HEK293 (cell line): ENCODE data around the gene IKZF1.

Experiments used
- CTCF ChIP-seq: fragments of 450-650 bp; formaldehyde crosslinking; IDR thresholded peaks from 2 replicates; pipeline ENCODE4 v1.5.1; 2016; ENCODE audit warnings: missing biosample characterization, missing genetic modification characterization
- EGR2 ChIP-seq: fragments of 450-650 bp; formaldehyde crosslinking; IDR thresholded peaks from 2 replicates; pipeline ENCODE4 v1.5.1; 2016; ENCODE audit warnings: low read depth, missing biosample characterization, missing genetic modification characterization
- FEZF1 ChIP-seq: fragments of 450-650 bp; formaldehyde crosslinking; IDR thresholded peaks from 2 replicates; pipeline ENCODE4 v1.5.1; 2016; ENCODE audit warnings: missing biosample characterization, missing genetic modification characterization
- INSM2 ChIP-seq: fragments of 450-650 bp; formaldehyde crosslinking; IDR thresholded peaks from 2 replicates; pipeline ENCODE4 v1.5.1; 2016; ENCODE audit warnings: missing biosample characterization, missing genetic modification characterization
- KLF10 ChIP-seq: fragments of 450-650 bp; IDR thresholded peaks from 2 replicates; pipeline ENCODE4 v1.5.1; 2018; ENCODE audit warnings: missing biosample characterization, mild to moderate bottlenecking, missing genetic modification characterization
- KLF16 ChIP-seq: fragments of 450-650 bp; formaldehyde crosslinking; IDR thresholded peaks from 2 replicates; pipeline ENCODE4 v1.5.1; 2017; ENCODE audit warnings: missing biosample characterization, missing genetic modification characterization
- KLF8 ChIP-seq: fragments of 450-650 bp; formaldehyde crosslinking; IDR thresholded peaks from 2 replicates; pipeline ENCODE4 v1.5.1; 2016; ENCODE audit warnings: missing biosample characterization, missing genetic modification characterization
- KLF9 ChIP-seq: fragments of 450-650 bp; formaldehyde crosslinking; IDR thresholded peaks from 2 replicates; pipeline ENCODE4 v1.5.1; 2016; ENCODE audit warnings: missing biosample characterization, missing genetic modification characterization, low read depth
- PATZ1 ChIP-seq: fragments of 450-650 bp; formaldehyde crosslinking; IDR thresholded peaks from 2 replicates; pipeline ENCODE4 v1.5.1; 2016; ENCODE audit warnings: missing biosample characterization, missing genetic modification characterization
- SP2 ChIP-seq: fragments of 450-650 bp; formaldehyde crosslinking; IDR thresholded peaks from 2 replicates; pipeline ENCODE4 v1.5.1; 2016; ENCODE audit warnings: missing biosample characterization, missing genetic modification characterization
- SP3 ChIP-seq: fragments of 450-650 bp; formaldehyde crosslinking; IDR thresholded peaks from 2 replicates; pipeline ENCODE4 v1.5.1; 2016; ENCODE audit warnings: missing biosample characterization, missing genetic modification characterization
- ZBTB17 ChIP-seq: fragments of 450-650 bp; formaldehyde crosslinking; IDR thresholded peaks from 2 replicates; pipeline ENCODE4 v1.5.1; 2016; ENCODE audit warnings: missing biosample characterization, missing genetic modification characterization
- ZBTB8A ChIP-seq: fragments of 450-650 bp; formaldehyde crosslinking; IDR thresholded peaks from 2 replicates; pipeline ENCODE4 v1.5.1; 2016; ENCODE audit warnings: missing biosample characterization, missing genetic modification characterization
- ZIC2 ChIP-seq: fragments of 450-650 bp; formaldehyde crosslinking; IDR thresholded peaks from 2 replicates; pipeline ENCODE4 v1.5.1; 2016; ENCODE audit warnings: missing biosample characterization, missing genetic modification characterization
- ZNF175 ChIP-seq: fragments of 450-650 bp; formaldehyde crosslinking; IDR thresholded peaks from 2 replicates; pipeline ENCODE4 v1.5.1; 2016; ENCODE audit warnings: missing biosample characterization, missing genetic modification characterization
- ZNF2 ChIP-seq: fragments of 450-650 bp; formaldehyde crosslinking; IDR thresholded peaks from 2 replicates; pipeline ENCODE4 v1.5.1; 2016; ENCODE audit warnings: missing biosample characterization, missing genetic modification characterization
- ZNF391 ChIP-seq: fragments of 450-650 bp; formaldehyde crosslinking; IDR thresholded peaks from 2 replicates; pipeline ENCODE4 v1.5.1; 2016; ENCODE audit warnings: low read depth, missing biosample characterization, missing genetic modification characterization, borderline replicate concordance
- ZNF394 ChIP-seq: fragments of 450-650 bp; formaldehyde crosslinking; IDR thresholded peaks from 2 replicates; pipeline ENCODE4 v1.5.1; 2016; ENCODE audit warnings: missing biosample characterization, missing genetic modification characterization, mild to moderate bottlenecking, moderate library complexity, borderline replicate concordance
- ZNF549 ChIP-seq: fragments of 450-650 bp; IDR thresholded peaks from 2 replicates; pipeline ENCODE4 v1.5.1; 2018; ENCODE audit warnings: missing biosample characterization, missing genetic modification characterization, mild to moderate bottlenecking, inconsistent platforms, moderate library complexity
- ZNF621 ChIP-seq: fragments of 450-650 bp; formaldehyde crosslinking; IDR thresholded peaks from 2 replicates; pipeline ENCODE4 v1.5.1; 2017; ENCODE audit warnings: missing biosample characterization, missing genetic modification characterization
- ZNF654 ChIP-seq: fragments of 450-650 bp; formaldehyde crosslinking; IDR thresholded peaks from 2 replicates; pipeline ENCODE4 v1.5.1; 2016; ENCODE audit warnings: low read depth, missing biosample characterization, missing genetic modification characterization
- ZNF658 ChIP-seq: fragments of 450-650 bp; formaldehyde crosslinking; IDR thresholded peaks from 2 replicates; pipeline ENCODE4; 2016; ENCODE audit warnings: missing biosample characterization, missing genetic modification characterization
- ZNF660 ChIP-seq: fragments of 450-650 bp; IDR thresholded peaks from 2 replicates; pipeline ENCODE4 v1.5.1; 2018; ENCODE audit warnings: missing biosample characterization, mild to moderate bottlenecking, missing genetic modification characterization
- ZNF76 ChIP-seq: fragments of 450-650 bp; formaldehyde crosslinking; IDR thresholded peaks from 2 replicates; pipeline ENCODE4; 2016; ENCODE audit warnings: low read depth, missing biosample characterization, missing genetic modification characterization, borderline replicate concordance
- ZSCAN5A ChIP-seq: fragments of 450-650 bp; formaldehyde crosslinking; IDR thresholded peaks from 2 replicates; pipeline ENCODE4 v1.5.1; 2016; ENCODE audit warnings: missing biosample characterization, missing genetic modification characterization
- ZXDB ChIP-seq: fragments of 450-650 bp; formaldehyde crosslinking; IDR thresholded peaks from 2 replicates; pipeline ENCODE4 v1.5.1; 2016; ENCODE audit warnings: missing biosample characterization, missing genetic modification characterization
- TF ChIP-seq, protein P1 (sequence below): fragments of 450-650 bp; formaldehyde crosslinking; IDR thresholded peaks from 2 replicates; pipeline ENCODE4 v1.5.1; 2016; ENCODE audit warnings: missing biosample characterization, missing genetic modification characterization
- TF ChIP-seq, protein P2 (sequence below): fragments of 450-650 bp; formaldehyde crosslinking; IDR thresholded peaks from 2 replicates; pipeline ENCODE4; 2016; ENCODE audit warnings: missing biosample characterization, missing genetic modification characterization

Gene IKZF1

GRCh38 chr7:50449881-50450589 lies 145.5 kb downstream of the IKZF1 start, which contains the start of gene FIGNL1 (continued):
- TF ChIP-seq CTCF (tag by site-specific recombination), result peak; percentile 31; the same call in 1 of the 2 replicates
- peak; percentile 73 for TF ChIP-seq KLF9 (tag by site-specific recombination)
- peak; percentile 46; the same call in 1 of the 2 replicates for TF ChIP-seq KLF10 (tag by site-specific recombination)
- TF ChIP-seq ZNF621 (tag by site-specific recombination), result no peak
- TF ChIP-seq PATZ1 (tag by site-specific recombination), result peak; percentile 40; the same call in 1 of the 2 replicates
- no peak for TF ChIP-seq ZNF658 (tag by site-specific recombination)
- TF ChIP-seq ZNF654, result no peak
- TF ChIP-seq ZNF175 (tag by site-specific recombination), result no peak
- TF ChIP-seq SP2 (tag by site-specific recombination), result peak; percentile 83
- TF ChIP-seq FEZF1 (tag by site-specific recombination), result no peak
- peak; percentile 64 for TF ChIP-seq SP3
- TF ChIP-seq ZNF76 (tag by site-specific recombination), result peak; percentile 40; the same call in 1 of the 2 replicates
- TF ChIP-seq, protein P1, sequence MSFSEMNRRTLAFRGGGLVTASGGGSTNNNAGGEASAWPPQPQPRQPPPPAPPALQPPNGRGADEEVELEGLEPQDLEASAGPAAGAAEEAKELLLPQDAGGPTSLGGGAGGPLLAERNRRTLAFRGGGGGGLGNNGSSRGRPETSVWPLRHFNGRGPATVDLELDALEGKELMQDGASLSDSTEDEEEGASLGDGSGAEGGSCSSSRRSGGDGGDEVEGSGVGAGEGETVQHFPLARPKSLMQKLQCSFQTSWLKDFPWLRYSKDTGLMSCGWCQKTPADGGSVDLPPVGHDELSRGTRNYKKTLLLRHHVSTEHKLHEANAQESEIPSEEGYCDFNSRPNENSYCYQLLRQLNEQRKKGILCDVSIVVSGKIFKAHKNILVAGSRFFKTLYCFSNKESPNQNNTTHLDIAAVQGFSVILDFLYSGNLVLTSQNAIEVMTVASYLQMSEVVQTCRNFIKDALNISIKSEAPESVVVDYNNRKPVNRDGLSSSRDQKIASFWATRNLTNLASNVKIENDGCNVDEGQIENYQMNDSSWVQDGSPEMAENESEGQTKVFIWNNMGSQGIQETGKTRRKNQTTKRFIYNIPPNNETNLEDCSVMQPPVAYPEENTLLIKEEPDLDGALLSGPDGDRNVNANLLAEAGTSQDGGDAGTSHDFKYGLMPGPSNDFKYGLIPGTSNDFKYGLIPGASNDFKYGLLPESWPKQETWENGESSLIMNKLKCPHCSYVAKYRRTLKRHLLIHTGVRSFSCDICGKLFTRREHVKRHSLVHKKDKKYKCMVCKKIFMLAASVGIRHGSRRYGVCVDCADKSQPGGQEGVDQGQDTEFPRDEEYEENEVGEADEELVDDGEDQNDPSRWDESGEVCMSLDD (tag by site-specific recombination), result peak; percentile 46; the same call in 1 of the 2 replicates
- TF ChIP-seq EGR2 (tag by site-specific recombination), result peak; percentile 97
- TF ChIP-seq, protein P2, sequence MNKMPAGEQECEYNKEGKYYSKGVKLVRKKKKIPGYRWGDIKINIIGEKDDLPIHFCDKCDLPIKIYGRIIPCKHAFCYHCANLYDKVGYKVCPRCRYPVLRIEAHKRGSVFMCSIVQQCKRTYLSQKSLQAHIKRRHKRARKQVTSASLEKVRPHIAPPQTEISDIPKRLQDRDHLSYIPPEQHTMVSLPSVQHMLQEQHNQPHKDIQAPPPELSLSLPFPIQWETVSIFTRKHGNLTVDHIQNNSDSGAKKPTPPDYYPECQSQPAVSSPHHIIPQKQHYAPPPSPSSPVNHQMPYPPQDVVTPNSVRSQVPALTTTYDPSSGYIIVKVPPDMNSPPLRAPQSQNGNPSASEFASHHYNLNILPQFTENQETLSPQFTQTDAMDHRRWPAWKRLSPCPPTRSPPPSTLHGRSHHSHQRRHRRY (tag by site-specific recombination), result no peak
- 0 out of 2 replicates have a peak, but pooled peaks have one; percentile 10 for TF ChIP-seq ZNF660 (tag by site-specific recombination)
- peak; percentile 81 for TF ChIP-seq ZXDB
- peak; percentile 89 for TF ChIP-seq ZBTB8A
- peak; percentile 62 for TF ChIP-seq ZBTB17 (tag by site-specific recombination)
- peak; percentile 35; the same call in 1 of the 2 replicates for TF ChIP-seq ZNF2
- TF ChIP-seq ZSCAN5A, result 0 out of 2 replicates have a peak, but pooled peaks have one; percentile 13
- TF ChIP-seq ZNF394 (tag by site-specific recombination), result 0 out of 2 replicates have a peak, but pooled peaks have one; percentile 7
- 0 out of 2 replicates have a peak, but pooled peaks have one; percentile 34 for TF ChIP-seq INSM2 (tag by site-specific recombination)
- peak; percentile 55; the same call in 1 of the 2 replicates for TF ChIP-seq KLF16 (tag by site-specific recombination)
- TF ChIP-seq ZNF549, result no peak
- TF ChIP-seq ZNF391 (tag by site-specific recombination), result 0 out of 2 replicates have a peak, but pooled peaks have one; percentile 44
- peak; percentile 88 for TF ChIP-seq ZIC2 (tag by site-specific recombination)
- TF ChIP-seq KLF8, result peak; percentile 74; the same call in 1 of the 2 replicates
